GM18499 (cell line): ENCODE results near the gene GLG1.
"Not testable (repeated sequence)": the region's sequence is repeated elsewhere in the genome, so short reads cannot be mapped to it uniquely, and the experiment has no call there.

Source experiments
- ATAC-seq: cut with Tn5 transposase; IDR thresholded peaks from one replicate; pipeline ENCODE4 v1.9.1; 2021; ENCODE audit warnings: moderate number of reproducible peaks; ENCODE audit not compliant: insufficient read depth, unreplicated experiment

Gene GLG1

DNA sequence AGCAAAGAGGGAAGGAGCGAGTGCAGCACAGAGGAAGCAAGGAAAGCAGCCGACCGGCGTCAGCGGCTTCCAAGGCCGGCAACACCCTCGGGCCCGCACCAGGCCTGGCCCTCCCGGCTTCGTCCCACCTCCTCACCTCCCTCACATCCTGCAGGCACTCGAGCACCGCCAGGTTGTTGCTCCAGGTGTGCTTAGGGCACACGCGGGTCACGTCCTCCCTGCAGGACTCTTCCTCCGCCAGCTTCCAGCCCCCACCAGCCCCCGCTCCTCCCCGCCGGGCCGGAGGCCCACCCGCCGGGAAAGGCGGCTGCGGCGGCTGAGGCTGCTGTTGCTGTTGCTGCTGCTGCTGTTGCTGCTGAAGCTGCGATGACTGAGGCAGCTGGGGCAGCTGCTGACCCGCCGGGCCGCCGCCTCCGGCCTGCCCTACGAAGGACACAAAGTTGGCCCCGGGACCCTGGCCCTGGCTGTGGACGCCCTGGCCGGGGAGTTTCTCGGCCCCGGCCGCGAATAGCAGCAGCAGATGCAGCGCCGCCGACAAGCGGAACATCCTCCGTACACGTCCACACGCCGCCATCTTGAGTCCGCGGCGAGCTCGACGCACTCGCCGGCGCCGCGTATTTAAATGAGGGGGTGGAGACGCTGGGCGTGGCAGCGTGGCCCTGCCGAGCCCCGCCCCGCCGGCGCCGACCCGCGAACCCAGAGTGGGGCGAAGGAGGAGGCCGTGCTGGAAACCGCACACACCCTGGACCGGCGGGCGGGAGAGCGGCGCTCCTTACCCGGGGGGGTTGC is at the start of gene GLG1:
TSS of gene GLG1 (minus strand) at position 594 of the 789 bp plus-strand sequence. CDS start at position 574, 20 bp downstream.
- ATAC-seq, result peak; percentile 62

DNA sequence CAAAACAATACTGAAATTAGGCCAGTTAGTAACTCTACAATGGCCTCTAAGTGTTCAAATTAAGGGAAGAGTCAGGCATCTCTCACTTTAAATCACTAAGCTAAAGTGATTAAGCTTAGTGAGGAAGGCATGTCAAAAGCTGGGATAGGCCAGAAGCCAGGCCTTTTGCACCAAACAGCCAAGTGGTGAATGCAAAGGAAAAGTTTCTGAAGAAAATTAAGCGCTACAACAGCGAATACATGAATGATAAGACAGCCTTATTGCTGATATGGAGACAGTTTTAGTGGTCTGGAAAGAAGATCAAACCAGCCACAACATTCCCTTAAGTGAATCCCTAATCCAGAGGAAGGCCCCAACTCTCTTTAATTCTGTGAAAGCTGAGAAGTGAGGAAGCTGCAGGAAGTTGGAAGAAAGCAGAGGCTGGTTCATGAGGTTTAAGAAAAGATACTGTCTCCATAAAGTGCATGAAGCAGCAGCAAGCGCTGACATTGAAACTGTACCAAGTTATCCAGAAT is 47.7 kb upstream of the GLG1 start:
- no peak for ATAC-seq

DNA sequence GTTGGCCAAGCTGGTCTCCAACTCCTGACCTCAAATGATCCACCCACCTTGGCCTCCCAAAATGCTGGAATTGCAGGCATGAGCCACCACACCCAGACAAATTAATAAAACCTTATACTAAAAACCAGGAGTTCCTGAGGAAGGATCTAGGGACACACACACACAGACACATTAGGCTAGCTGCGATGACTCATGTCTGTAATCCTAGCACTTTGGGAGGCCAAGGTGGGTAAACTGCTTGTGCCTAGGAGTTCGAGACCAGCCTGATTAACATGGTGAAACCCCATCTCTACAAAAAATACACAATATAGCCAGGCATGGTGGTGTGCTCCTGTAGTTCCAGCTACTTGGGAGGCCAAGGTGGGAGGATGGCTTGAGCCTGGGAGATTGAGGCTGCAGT is 46.0 kb upstream of the GLG1 start:
- ATAC-seq, result not testable (repeated sequence)

GRCh38 chr16:74652249-74652648 is 45.3 kb upstream of the GLG1 start:
- no peak for ATAC-seq

- no peak for ATAC-seq
Measured at GRCh38 chr16:74651841-74652240, 44.9 kb upstream of the GLG1 start.

- ATAC-seq, result no peak
Measured at GRCh38 chr16:74650966-74651567, 44.2 kb upstream of the GLG1 start.

DNA sequence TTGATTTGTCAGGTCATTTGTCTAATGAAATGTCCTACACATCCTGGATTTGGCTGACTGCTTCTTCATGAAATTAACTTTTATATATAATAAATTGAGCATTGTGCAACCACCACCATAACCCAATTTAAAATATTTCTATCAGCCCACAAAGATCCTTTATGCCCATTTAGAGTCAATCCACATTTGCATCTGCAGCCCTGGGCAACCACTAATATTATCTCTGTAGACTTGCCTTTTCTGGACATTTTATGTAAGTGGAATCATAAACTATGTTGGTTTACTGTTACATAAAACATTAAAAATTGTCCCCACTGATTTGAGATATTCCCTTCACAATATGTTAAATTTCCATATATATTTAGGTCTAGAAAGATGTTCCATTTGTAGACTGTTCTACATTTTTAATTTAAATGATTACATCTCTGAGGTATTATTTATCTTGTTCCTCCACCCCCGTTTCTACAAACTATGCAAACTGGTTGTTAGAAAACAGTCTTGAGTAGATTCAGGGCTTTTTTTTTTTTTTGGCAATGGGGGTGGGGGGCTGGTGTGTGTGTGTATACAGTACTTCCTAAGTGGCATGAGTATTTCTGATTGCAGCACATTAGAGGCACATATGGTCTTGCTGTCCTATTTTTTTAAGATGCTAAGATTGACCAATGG is 43.1 kb upstream of the GLG1 start:
- ATAC-seq, result no peak

- no peak for ATAC-seq
Measured at GRCh38 chr16:74641969-74642368, 35.1 kb upstream of the GLG1 start.

- no peak for ATAC-seq
Measured at GRCh38 chr16:74637742-74638453, 31.0 kb upstream of the GLG1 start.

DNA sequence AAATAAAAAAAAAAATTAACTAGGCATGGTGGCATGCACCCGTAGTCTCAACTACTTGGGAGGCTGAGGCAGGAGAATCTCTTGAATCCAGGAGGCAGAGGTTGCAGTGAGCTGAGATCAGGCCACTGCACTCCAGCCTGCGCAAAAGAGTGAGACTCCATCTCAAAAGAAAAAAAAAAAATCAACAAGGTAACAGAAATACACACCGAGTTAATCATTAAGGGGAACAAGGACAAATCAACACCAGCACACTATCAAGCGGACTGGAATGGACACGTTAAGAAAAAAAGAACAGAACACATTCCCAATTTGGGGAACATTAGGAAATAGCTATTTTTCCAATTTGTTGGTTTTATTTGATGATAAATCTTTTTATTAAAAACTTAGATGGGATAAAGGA is 28.4 kb upstream of the GLG1 start:
- no peak for ATAC-seq

- ATAC-seq, result no peak
Measured at GRCh38 chr16:74633686-74634085, 26.8 kb upstream of the GLG1 start.

- ATAC-seq, result no peak
Measured at GRCh38 chr16:74627506-74628220, 20.7 kb upstream of the GLG1 start.

DNA sequence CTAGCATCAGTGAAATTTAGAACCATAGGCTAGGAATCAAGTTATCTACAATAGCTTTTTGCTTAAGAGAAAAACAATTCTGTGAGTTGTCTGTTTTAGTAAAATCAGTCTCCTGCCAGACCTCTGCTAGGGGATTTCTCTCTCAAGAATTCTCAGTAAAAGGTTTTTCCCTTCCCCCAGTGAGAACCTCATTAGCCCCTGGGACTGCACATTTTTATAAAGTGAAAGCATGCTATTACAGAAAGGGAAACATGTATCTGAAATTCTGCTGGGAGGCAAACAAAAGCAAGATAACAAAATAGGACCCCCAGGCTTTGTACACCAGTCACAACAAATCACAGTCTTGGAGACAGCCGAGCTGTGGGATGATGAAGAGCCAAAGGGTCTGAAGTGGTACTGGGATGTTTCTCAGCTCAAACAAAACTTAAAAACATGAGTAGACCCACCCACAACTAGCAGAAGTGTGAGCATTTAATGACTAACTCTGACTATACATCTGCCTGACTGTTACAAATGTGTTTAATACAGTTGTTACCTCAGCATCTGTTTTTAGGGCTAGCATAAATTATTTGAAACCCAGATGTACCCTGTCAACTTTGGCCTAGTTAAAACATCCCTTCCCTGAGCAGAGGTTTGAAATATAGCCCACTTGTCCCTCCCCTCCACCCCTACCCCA is 20.0 kb upstream of the GLG1 start:
- no peak for ATAC-seq

- no peak for ATAC-seq
Measured at GRCh38 chr16:74625500-74626350, 18.8 kb upstream of the GLG1 start.

DNA sequence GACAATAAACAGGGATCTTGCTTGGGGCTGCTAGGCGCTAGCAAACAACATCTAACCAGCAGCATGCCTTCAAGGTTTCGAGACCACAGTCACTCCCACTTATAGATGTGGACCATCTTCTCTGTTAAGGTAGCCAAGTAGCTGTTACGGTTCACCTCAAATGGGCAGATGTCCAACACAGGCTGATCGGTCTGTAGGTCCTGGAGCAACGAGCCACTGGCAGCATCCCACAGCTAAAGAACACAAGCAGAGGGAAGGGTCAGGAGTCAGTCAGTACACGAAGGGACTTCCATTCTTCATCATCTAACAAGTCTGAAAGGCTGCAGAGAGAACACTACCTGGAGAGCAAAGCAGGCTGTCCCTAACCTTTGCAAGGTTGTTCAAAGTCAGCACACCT is 16.9 kb upstream of the GLG1 start:
- ATAC-seq, result no peak

DNA sequence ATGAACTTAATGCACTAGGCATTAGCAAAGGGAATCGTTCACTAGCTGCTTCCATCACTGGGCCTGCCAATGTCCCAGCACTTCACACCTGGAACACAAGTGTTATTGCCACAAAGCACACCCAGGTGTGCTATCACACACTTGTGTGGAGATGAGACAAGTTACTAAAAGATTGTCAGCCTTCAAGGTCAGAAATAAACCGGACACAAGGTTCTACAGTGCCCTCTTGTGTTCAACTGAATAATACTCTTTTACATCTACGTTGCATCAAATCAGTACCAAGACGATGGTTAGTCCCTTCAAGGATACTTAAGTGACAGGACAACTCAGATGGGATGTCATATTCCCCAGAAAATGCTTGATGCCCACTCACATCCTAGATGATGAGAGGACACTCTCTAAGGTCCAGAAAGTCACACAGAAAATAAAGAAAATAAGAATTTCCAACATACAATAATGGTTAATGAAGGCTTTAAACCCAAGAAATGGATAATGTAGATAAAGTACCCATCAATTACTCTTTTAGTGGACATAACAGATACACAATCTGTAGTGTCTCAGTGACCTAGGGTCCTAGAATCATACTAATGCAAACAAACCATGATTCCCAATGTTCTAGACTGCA is 16.4 kb upstream of the GLG1 start:
- no peak for ATAC-seq

DNA sequence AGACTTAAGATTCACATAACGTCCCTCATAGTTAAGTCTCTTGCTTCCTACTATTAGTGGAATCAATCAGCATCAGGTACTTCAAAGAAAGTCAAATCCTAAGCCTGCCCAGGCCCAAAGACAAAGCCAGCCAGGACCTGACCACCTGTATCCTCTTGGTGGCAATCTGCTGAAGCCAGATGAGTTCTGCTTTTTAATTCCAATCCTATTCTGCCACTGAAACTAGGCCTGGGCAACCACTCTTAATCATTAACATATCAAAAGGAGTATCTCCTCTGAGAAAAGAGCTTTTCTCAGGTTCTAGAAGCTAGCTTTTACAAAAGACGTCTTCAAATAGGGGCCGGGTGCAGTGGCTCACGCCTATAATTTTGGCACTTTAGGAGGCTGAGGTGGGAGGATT is 15.1 kb upstream of the GLG1 start:
- no peak for ATAC-seq

DNA sequence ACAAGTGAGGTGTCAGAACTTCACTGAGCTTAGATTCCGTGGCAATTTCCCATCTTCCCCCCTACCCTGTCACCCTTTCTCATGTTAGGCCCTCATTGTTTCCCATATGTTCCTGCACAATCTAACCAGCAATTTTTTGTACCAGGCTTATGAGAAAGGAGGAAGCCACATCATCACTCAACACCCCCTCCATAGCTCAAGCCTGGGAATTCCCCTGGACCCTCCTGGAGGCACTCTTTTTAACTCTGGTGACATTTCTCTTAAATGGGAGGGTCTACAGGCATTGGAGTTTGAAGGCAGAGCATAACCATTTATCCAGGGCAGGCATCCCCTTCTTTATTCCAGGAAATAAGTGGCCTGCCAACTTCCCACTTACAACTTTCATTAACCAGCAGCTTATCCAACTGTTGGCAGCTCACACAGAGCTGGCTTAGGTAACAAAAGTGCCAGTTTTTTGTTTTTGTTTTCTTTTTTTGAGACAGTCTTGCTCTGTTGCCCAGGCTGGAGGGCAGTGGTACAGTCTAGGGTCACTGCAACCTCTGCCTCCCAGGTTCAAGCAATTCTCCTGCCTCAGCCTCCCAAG is 10.4 kb upstream of the GLG1 start:
- ATAC-seq, result no peak
